Cardiac fibroblast (primary cell): ENCODE data around the gene DNAAF8.

Source experiments
- DNase-seq, 2 donors: peaks; one replicate each; pipeline versions ENCODE4 v3.0.0 to v3.0.0-alpha.2; 2010; ENCODE audit warnings: low read depth in 2 of 2
- H3K4me3 ChIP-seq, 2 donors: replicated peaks in 1 of 2; 1 replicate in 1 of 2; 2 replicates in 1 of 2; pipeline ENCODE4 v1.5.1; 2011; ENCODE audit warnings: low read depth in 2 of 2, low read length in 2 of 2, mild to moderate bottlenecking in 2 of 2, moderate library complexity in 1 of 2
- TF ChIP-seq, protein P1 (sequence below): IDR thresholded peaks from one replicate; pipeline ENCODE4 v1.5.1; 2011; ENCODE audit warnings: low read depth, mild to moderate bottlenecking, low read length, inconsistent platforms

The DNAAF8 gene

GRCh38 chr16:4753227-4753626 lies 18.9 kb downstream of the DNAAF8 start:
- no peak overlapping the region for H3K4me3 ChIP-seq
- TF ChIP-seq, protein P1, sequence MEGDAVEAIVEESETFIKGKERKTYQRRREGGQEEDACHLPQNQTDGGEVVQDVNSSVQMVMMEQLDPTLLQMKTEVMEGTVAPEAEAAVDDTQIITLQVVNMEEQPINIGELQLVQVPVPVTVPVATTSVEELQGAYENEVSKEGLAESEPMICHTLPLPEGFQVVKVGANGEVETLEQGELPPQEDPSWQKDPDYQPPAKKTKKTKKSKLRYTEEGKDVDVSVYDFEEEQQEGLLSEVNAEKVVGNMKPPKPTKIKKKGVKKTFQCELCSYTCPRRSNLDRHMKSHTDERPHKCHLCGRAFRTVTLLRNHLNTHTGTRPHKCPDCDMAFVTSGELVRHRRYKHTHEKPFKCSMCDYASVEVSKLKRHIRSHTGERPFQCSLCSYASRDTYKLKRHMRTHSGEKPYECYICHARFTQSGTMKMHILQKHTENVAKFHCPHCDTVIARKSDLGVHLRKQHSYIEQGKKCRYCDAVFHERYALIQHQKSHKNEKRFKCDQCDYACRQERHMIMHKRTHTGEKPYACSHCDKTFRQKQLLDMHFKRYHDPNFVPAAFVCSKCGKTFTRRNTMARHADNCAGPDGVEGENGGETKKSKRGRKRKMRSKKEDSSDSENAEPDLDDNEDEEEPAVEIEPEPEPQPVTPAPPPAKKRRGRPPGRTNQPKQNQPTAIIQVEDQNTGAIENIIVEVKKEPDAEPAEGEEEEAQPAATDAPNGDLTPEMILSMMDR = no peak
- no peak for DNase-seq

DNA sequence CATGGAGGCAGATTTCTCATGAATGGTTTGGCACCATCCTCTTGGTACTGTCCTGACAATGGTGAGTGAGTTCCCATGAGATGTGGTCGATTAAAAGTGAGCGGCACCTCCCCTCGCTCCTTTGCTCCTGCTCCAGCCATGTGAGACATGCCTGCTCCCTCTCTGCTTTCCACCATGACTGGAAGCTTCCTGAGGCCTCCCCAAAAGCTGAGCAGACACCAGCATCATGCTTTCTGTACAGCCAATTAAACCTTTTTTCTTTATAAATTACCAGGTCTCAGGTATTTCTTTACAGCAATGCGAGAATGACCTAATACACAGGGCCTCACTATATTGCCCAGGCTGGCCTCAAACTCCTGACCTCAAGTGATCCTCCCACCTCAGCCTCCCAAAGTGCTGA lies 20.5 kb downstream of the DNAAF8 start:
- no peak overlapping the region for H3K4me3 ChIP-seq
- DNase-seq = no peak
- TF ChIP-seq, protein P1 = no peak

GRCh38 chr16:4755687-4756086 lies 21.4 kb downstream of the DNAAF8 start:
- no peak for DNase-seq
- no peak overlapping the region for H3K4me3 ChIP-seq
- TF ChIP-seq, protein P1 = no peak

GRCh38 chr16:4760221-4760910 lies 26.0 kb downstream of the DNAAF8 start:
- no peak overlapping the region for H3K4me3 ChIP-seq
- TF ChIP-seq, protein P1 = no peak
- no peak for DNase-seq

- TF ChIP-seq, protein P1 = no peak
- H3K4me3 ChIP-seq = no peak overlapping the region
- DNase-seq = no peak
Observed at GRCh38 chr16:4762205-4762604, 27.9 kb downstream of the DNAAF8 start.

GRCh38 chr16:4763791-4764190 lies 29.5 kb downstream of the DNAAF8 start:
- no peak for DNase-seq

More at GRCh38 chr16:4763791-4764190, 29.5 kb downstream of the DNAAF8 start:
- TF ChIP-seq, protein P1 = no peak
- H3K4me3 ChIP-seq = no peak overlapping the region
